ENCODE measurements around the gene SOS2. TPM values are rescaled to one million over a fixed set of nuclear protein-coding genes. Genes with fewer than 3 reads are reported as not detected.

The SOS2 gene
- total RNA-seq, 2 experiments from 2014 or later, result 16.5 to 25.2 TPM

GRCh38 chr14:50198499-50198898, 32.9 kb downstream of the SOS2 start:
- ChIA-PET CTCF (ENCODE audit: unreplicated experiment) (no interaction called here), POLR2A (interaction anchor here (0.6 kb wide), 1 partner anchor 413 kb away, joined by 3 read pairs; no protein-coding TSS in a partner anchor)
- no TSS peak for BruUV-seq (replicated peaks)
- H4K20me1 ChIP-seq (ENCODE audit: insufficient read depth, low read length), result no peaks in the 10 kb centered on the region
- H3K4me3 ChIP-seq (ENCODE audit: low read depth, low read length, poor library complexity, severe bottlenecking), result no peak overlapping the region
- no peaks in the 10 kb centered on the region for H3K4me1 ChIP-seq (ENCODE audit: insufficient read depth, low read length, poor library complexity, severe bottlenecking)
- H3K9me3 ChIP-seq (ENCODE audit: low read length), result no peaks in the 10 kb centered on the region
- H3K9me2 ChIP-seq (ENCODE audit: insufficient read depth, low read length), result no peaks in the 10 kb centered on the region
- intact Hi-C loops (cut with micrococcal nuclease; ENCODE audit: unreplicated experiment), result no loop called here
- H3K36me3 ChIP-seq (ENCODE audit: insufficient read depth, low read length), result 0 out of 2 replicates have a peak, but pooled peaks cover 14% of the 10 kb centered on the region
- no peak overlapping the region for H3K4me2 ChIP-seq (ENCODE audit: low read length)
- no peak for DNase-seq (ENCODE audit: low spot score)
- no peaks in the 10 kb centered on the region for H3K79me2 ChIP-seq (ENCODE audit: insufficient read depth, low read depth, low read length)
- no peak overlapping the region for H3K27ac ChIP-seq (ENCODE audit: low read depth, low read length, poor library complexity, severe bottlenecking)
- no peak for TF ChIP-seq EZH2phosphoT487 (IDR thresholded peaks at IDR 0.05; ENCODE audit: borderline replicate concordance, low read depth, low read length)
- no peak for TF ChIP-seq CTCF (conservative IDR thresholded peaks at IDR 0.05; ENCODE audit: low read length)
- H2AFZ ChIP-seq (ENCODE audit: low read length), result no peak overlapping the region

- Histone ChIP-seq H4K20me1 (ENCODE audit: insufficient read depth, low read length) (no peaks in the 10 kb centered on the region), H3K27ac (ENCODE audit: low read depth, low read length, poor library complexity, severe bottlenecking) (no peak overlapping the region), H3K36me3 (ENCODE audit: insufficient read depth, low read length) (no peaks in the 10 kb centered on the region), H3K4me1 (ENCODE audit: insufficient read depth, low read length, poor library complexity, severe bottlenecking) (peaks cover 10% of the 10 kb centered on the region), H3K9me2 (ENCODE audit: insufficient read depth, low read length) (no peaks in the 10 kb centered on the region), H3K79me2 (ENCODE audit: insufficient read depth, low read depth, low read length) (no peaks in the 10 kb centered on the region), H3K4me2 (ENCODE audit: low read length) (no peak overlapping the region), H3K9me3 (ENCODE audit: low read length) (no peaks in the 10 kb centered on the region), H2AFZ (ENCODE audit: low read length) (no peak overlapping the region), H3K4me3 (ENCODE audit: low read depth, low read length, poor library complexity, severe bottlenecking) (no peak overlapping the region)
- DNase-seq (ENCODE audit: low spot score), result peak; percentile 39
- no TSS peak for BruUV-seq (replicated peaks)
- ChIA-PET CTCF (ENCODE audit: unreplicated experiment) (no interaction called here), POLR2A (interaction anchor here (0.6 to 2.1 kb wide), 4 partner anchors 8 to 25 kb away, joined by 3 to 6 read pairs (median 4); no protein-coding TSS in a partner anchor)
- no peak for TF ChIP-seq EZH2phosphoT487 (IDR thresholded peaks at IDR 0.05; ENCODE audit: borderline replicate concordance, low read depth, low read length)
- no peak for TF ChIP-seq CTCF (conservative IDR thresholded peaks at IDR 0.05; ENCODE audit: low read length)
- intact Hi-C loops (cut with micrococcal nuclease; ENCODE audit: unreplicated experiment), result no loop called here
Observed at GRCh38 chr14:50191499-50191898, 39.9 kb downstream of the SOS2 start.

- Histone ChIP-seq H3K4me1 (ENCODE audit: insufficient read depth, low read length, poor library complexity, severe bottlenecking) (no peaks in the 10 kb centered on the region), H3K4me2 (ENCODE audit: low read length) (no peak overlapping the region), H3K27ac (ENCODE audit: low read depth, low read length, poor library complexity, severe bottlenecking) (no peak overlapping the region), H3K4me3 (ENCODE audit: low read depth, low read length, poor library complexity, severe bottlenecking) (no peak overlapping the region), H3K36me3 (ENCODE audit: insufficient read depth, low read length) (peaks cover 3% of the 10 kb centered on the region; the same call in 1 of the 2 replicates), H3K9me3 (ENCODE audit: low read length) (no peaks in the 10 kb centered on the region), H4K20me1 (ENCODE audit: insufficient read depth, low read length) (no peaks in the 10 kb centered on the region), H3K9me2 (ENCODE audit: insufficient read depth, low read length) (no peaks in the 10 kb centered on the region), H3K79me2 (ENCODE audit: insufficient read depth, low read depth, low read length) (no peaks in the 10 kb centered on the region), H2AFZ (ENCODE audit: low read length) (no peak overlapping the region)
- no peak for DNase-seq (ENCODE audit: low spot score)
- POLR2A ChIA-PET, result interaction anchor here (0.7 kb wide), 2 partner anchors 91 to 92 kb away, joined by 3 to 7 read pairs; no protein-coding TSS in a partner anchor
- BruUV-seq (replicated peaks), result no TSS peak
- TF ChIP-seq EZH2phosphoT487 (IDR thresholded peaks at IDR 0.05; ENCODE audit: borderline replicate concordance, low read depth, low read length) (no peak), CTCF (conservative IDR thresholded peaks at IDR 0.05; ENCODE audit: low read length) (no peak)
- CTCF ChIA-PET (ENCODE audit: unreplicated experiment), result no interaction called here
- intact Hi-C loops (cut with micrococcal nuclease; ENCODE audit: unreplicated experiment), result no loop called here
Observed at GRCh38 chr14:50186107-50186506, 45.3 kb downstream of the SOS2 start.

Measured in OCI-LY7 (cell line).